ENCODE results near the gene CYP26B1. TPM values are rescaled to one million over a fixed set of nuclear protein-coding genes. Genes with fewer than 3 reads are reported as not detected.

Gene CYP26B1
- polyA plus RNA-seq, 1 donor (not counting 4 experiments of a cell fraction or from before 2014, with no cell fraction given), result 1.2 TPM

DNA sequence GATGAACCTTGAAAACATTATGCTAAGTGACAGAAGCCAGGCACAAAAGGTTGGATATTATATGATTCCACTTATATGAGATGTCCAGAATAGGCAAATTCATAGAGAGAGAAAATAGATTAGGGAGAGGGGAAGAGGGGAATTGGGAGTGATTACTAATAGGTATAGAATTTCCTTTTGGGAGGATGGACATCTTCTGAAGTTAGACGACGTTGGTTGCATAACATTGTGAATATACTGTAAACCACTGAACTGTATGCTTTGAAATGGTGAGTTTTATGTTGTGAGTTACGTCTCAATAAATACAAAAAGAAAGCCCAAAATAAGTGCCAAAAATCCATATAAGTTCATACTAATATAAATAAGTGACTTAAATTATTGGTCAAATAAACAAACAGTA is 18.6 kb upstream of the CYP26B1 start:
- Histone ChIP-seq H3K4me1 (ENCODE audit: control insufficient read depth, extremely low read depth, insufficient read depth, low read length) (peaks cover 4% of the 10 kb centered on the region), H3K27ac (ENCODE audit: control insufficient read depth, insufficient read depth, low read length) (no peak overlapping the region), H4K20me1 (ENCODE audit: control insufficient read depth, extremely low read depth, insufficient read depth, low read length) (no peaks in the 10 kb centered on the region), H3K9me3 (ENCODE audit: control insufficient read depth, low read depth, low read length) (no peaks in the 10 kb centered on the region), H3K9me1 (ENCODE audit: control insufficient read depth, extremely low read depth, insufficient read depth, low read length) (no peaks in the 10 kb centered on the region), H3K79me2 (ENCODE audit: control insufficient read depth, insufficient read depth, low read length) (no peaks in the 10 kb centered on the region), H3K27me3 (ENCODE audit: control insufficient read depth, extremely low read depth, insufficient read depth, low read length) (no peaks in the 10 kb centered on the region), H3K4me2 (ENCODE audit: control insufficient read depth, extremely low read depth, insufficient read depth, low read depth, low read length) (peak overlapping the region; percentile 10), H3K9ac (ENCODE audit: control insufficient read depth, extremely low read depth, insufficient read depth, low read length) (no peak overlapping the region), H3K4me3 (ENCODE audit: control insufficient read depth in 2 of 3, extremely low read depth in 1 of 3, insufficient read depth in 2 of 3, low read depth in 1 of 3, low read length in 3 of 3) (no peak overlapping the region), H3K36me3 (ENCODE audit: control insufficient read depth in 2 of 2, extremely low read depth in 1 of 2, insufficient read depth in 2 of 2, low read length in 2 of 2) (no peaks in the 10 kb centered on the region), H2AFZ (ENCODE audit: control insufficient read depth, low read length) (no peak overlapping the region)
- FAIRE-seq, result no peak
- no peak for DNase-seq (ENCODE audit: low read depth, low spot score)
- dilution Hi-C loops (cut with MboI; ENCODE audit: extremely low pct_ligation_motif_present, low sequenced_read_pairs), result no loop called here
- TF ChIP-seq EZH2 (IDR thresholded peaks at IDR 0.05; ENCODE audit: low read length), result no peak
- TF ChIP-seq, protein P1, sequence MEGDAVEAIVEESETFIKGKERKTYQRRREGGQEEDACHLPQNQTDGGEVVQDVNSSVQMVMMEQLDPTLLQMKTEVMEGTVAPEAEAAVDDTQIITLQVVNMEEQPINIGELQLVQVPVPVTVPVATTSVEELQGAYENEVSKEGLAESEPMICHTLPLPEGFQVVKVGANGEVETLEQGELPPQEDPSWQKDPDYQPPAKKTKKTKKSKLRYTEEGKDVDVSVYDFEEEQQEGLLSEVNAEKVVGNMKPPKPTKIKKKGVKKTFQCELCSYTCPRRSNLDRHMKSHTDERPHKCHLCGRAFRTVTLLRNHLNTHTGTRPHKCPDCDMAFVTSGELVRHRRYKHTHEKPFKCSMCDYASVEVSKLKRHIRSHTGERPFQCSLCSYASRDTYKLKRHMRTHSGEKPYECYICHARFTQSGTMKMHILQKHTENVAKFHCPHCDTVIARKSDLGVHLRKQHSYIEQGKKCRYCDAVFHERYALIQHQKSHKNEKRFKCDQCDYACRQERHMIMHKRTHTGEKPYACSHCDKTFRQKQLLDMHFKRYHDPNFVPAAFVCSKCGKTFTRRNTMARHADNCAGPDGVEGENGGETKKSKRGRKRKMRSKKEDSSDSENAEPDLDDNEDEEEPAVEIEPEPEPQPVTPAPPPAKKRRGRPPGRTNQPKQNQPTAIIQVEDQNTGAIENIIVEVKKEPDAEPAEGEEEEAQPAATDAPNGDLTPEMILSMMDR (optimal IDR thresholded peaks at IDR 0.05 in 1 of 3, IDR thresholded peaks at IDR 0.05 in 1 of 3, conservative IDR thresholded peaks at IDR 0.05 in 1 of 3; ENCODE audit: extremely low read depth in 1 of 3, insufficient read depth in 2 of 3, low read length in 3 of 3), result no peak

DNA sequence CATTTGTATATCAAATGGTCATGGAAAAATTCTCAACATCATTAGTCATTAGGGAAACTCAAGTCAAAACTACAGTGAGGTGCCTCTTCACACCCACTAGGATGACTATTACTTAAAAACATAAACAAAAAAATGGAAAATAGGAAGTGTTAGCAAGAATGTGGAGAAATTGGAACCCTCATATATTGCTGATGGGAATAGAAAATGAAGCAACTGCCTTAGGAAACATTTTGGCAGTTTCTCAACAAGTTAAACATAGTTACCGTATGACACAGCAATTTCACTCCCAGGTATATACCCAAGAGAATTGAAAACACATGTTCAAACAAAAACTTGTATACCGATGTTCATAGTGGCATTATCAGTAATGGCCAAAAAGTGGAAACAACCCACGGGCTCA is 18.1 kb upstream of the CYP26B1 start:
- Histone ChIP-seq H3K4me3 (ENCODE audit: control insufficient read depth in 2 of 3, extremely low read depth in 1 of 3, insufficient read depth in 2 of 3, low read depth in 1 of 3, low read length in 3 of 3) (no peak overlapping the region), H3K36me3 (ENCODE audit: control insufficient read depth in 2 of 2, extremely low read depth in 1 of 2, insufficient read depth in 2 of 2, low read length in 2 of 2) (no peaks in the 10 kb centered on the region), H2AFZ (ENCODE audit: control insufficient read depth, low read length) (no peak overlapping the region), H3K9me1 (ENCODE audit: control insufficient read depth, extremely low read depth, insufficient read depth, low read length) (no peaks in the 10 kb centered on the region), H4K20me1 (ENCODE audit: control insufficient read depth, extremely low read depth, insufficient read depth, low read length) (no peaks in the 10 kb centered on the region), H3K79me2 (ENCODE audit: control insufficient read depth, insufficient read depth, low read length) (no peaks in the 10 kb centered on the region), H3K9me3 (ENCODE audit: control insufficient read depth, low read depth, low read length) (no peaks in the 10 kb centered on the region), H3K4me1 (ENCODE audit: control insufficient read depth, extremely low read depth, insufficient read depth, low read length) (peaks cover 4% of the 10 kb centered on the region), H3K9ac (ENCODE audit: control insufficient read depth, extremely low read depth, insufficient read depth, low read length) (no peak overlapping the region), H3K27ac (ENCODE audit: control insufficient read depth, insufficient read depth, low read length) (no peak overlapping the region), H3K27me3 (ENCODE audit: control insufficient read depth, extremely low read depth, insufficient read depth, low read length) (no peaks in the 10 kb centered on the region), H3K4me2 (ENCODE audit: control insufficient read depth, extremely low read depth, insufficient read depth, low read depth, low read length) (peak overlapping the region; percentile 10)
- DNase-seq (ENCODE audit: low read depth, low spot score) (peak; percentile 11), FAIRE-seq (no peak)
- no peak for TF ChIP-seq EZH2 (IDR thresholded peaks at IDR 0.05; ENCODE audit: low read length)
- TF ChIP-seq, protein P1 (optimal IDR thresholded peaks at IDR 0.05 in 1 of 3, IDR thresholded peaks at IDR 0.05 in 1 of 3, conservative IDR thresholded peaks at IDR 0.05 in 1 of 3; ENCODE audit: extremely low read depth in 1 of 3, insufficient read depth in 2 of 3, low read length in 3 of 3), result no peak
- dilution Hi-C loops (cut with MboI; ENCODE audit: extremely low pct_ligation_motif_present, low sequenced_read_pairs), result no loop called here

Data from keratinocyte (primary cell).